ENCODE data around the gene HELQ.

Gene HELQ

DNA sequence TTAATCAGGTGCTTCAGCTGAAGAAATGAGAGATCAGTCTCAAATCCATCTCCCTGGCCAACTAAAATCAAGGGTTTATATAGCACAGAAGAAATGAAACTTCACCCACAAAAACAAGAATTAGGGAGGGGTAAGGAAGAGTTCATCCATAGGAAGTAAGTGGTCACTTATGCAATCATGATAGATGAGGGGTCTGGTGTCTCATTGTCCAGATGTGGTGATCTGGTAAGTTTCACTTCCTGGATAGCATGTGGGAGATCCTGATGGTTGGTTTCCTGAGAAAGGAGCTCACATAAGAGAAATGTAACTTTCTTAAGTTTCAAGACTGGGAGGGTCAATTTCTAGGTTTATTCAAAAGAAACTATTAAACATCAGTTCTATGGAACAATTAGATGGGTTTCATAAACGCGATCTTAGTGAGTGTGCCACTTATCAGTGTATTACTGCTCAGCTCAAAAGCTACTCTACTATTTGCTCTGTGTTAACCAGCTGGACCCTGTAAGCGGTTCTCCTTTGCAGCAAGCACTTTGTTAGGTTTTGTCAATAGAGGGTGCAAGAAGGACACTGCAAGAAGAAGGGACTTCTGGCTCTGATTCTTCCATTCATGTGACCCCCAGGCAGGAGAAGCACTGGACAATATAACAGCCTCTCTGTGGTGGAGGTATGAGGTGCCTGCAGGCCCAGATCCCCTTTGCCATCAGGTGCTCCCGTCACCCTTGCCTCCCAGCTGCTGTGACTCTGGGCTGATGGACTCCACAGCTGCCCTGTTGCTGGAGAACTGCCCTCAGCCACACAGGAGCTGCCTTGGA, 85.6 kb downstream of the HELQ start:
- no peak for DNase-seq

DNA sequence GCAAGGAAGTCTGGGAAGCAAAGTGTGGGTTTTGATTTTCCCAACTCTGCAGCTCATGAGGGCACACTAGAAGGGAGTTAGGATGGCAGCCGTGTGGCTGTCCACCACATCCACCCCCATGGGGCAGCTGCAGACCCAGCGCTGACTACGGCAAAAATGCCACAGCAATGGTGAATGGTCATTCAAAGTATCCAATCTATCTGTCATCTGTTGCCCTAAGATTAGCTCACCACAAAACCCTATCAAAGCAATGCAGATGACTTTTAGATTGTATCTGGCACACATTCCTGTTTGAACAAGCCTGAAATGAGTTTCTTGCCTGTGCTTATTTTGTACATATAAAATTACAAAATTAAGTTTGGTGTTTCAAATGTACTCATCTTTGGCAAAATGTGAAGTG, 91.3 kb downstream of the HELQ start:
- no peak for DNase-seq

DNA sequence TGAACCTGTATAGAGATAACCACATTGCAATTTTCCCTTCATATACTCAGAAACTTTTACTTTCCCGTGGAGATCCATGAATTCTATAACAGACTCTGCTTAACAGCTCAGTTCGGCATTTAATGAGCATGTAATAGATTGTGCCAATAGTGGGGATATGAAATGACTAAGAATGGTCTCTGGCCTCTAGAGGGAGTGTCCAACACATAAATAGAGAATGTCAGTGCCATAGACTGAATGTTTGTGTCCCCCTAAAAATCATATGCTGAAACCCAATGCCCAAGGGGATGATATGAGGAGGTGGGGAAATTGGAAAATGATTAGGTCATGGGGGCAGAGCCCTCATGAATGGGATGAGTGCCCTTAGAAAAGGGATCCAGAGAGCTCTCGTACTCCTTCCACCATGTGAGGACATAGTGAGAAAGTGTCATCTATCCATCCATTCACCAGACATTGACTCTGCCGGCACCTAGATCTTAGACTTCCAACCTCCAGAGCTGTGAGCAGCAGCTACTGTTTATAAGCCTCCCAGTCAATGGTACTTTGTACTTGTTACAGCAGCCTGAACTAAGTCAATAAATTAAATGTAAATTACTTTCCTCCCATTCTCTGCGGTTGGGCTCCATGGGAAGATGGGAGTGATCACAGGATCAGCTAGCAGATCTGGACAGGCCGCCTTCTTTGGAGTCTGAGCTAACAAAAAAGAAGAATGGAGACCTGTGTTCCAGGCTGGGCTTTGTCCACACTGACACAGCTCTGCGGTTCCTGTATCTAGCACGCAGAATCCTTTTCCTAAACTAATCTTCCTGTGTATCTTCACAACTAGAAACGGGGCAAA, 92.9 kb downstream of the HELQ start:
- DNase-seq = no peak

DNA sequence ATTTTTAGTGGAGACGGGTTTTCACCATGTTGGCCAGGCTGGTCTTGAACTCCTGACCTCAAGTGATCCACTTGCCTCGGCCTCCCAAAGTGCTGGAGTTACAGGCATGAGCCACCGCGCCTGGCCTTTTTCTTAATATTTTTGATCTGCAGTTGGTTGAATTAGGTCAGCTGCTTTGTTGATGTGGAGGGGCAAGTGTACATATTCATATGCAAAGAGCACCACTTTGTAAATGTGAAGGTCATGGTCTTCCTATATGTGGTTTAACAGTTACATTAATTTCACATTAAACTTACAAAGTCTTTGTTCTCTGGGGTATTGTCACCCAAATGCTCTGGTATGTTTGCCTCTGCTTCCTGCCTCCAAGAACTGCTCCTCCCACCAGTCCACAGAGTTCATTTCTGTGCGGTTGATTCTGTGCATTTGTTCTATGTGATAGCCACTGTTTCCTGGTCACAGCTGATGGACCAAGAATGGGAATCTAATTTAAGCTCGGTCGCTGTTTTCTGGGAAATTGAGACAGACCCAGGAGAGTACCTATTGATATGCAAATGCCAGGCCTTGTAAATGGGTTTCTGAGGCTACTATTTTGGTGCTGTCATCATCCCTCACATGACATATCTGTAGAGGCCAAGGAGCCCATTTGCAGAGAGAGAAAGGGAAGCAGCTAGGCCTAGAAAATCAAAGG, 94.1 kb downstream of the HELQ start:
- DNase-seq = no peak

DNA sequence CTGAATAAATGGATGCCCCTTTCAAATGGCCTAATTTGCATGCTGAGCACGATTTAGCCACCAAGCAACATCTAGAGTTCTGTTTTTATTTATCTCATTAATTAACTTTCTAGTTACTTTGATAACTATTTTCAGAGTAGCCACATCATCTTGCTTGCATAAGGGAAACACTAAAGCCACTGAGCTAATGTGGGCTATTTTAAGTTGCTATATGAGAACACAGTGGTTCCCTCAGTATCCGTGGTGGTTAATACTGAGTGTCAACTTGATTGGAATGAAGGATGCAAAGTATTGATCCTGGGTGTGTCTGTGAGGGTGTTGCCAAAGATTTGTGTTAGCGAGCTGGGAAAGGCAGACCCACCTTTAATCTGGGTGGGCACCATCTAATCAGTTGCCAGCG, 95.6 kb downstream of the HELQ start:
- DNase-seq = no peak

DNA sequence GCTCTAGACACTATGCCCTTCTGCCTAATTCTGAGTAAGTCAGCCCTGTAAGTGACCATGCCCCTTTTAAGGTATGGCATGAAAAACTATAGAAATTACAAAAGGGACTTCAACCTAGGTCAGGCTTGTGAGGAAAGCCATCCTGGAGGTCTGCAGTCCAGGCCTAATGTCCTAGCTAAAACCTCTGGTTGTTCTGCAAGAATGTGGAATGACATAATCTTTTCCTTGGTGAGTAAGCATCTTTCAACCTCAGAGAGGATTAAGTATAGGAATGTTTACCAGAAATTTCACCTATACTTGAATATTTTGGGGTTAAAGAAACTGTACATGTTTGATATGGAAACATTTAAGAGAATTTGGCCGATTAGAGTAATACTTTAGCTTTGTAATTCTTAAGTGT, 97.2 kb downstream of the HELQ start:
- DNase-seq = no peak

Measured in NCI-H1930 (cell line).